Testis (tissue), 2 donors: ENCODE results near the gene PINK1.

Source experiments
- CTCF ChIP-seq, 3 experiments: fragments of 450-650 bp in 2 of 3; fragments of 200-600 bp in 1 of 3; sonication (generic) in 1 of 3; IDR thresholded peaks; one replicate each; pipeline ENCODE4 v1.5.1; 2016 to 2019; ENCODE audit warnings: antibody characterized with exemption in 3 of 3, mild to moderate bottlenecking in 2 of 3, moderate library complexity in 1 of 3
- POLR2A ChIP-seq: fragments of 450-650 bp; IDR thresholded peaks from one replicate; pipeline ENCODE4 v1.6.1; 2017; ENCODE audit warnings: antibody characterized with exemption, mild to moderate bottlenecking, moderate library complexity

GRCh38 chr1:20643080-20643479 is 9.8 kb downstream of the PINK1 start:
- no peak for TF ChIP-seq CTCF (IDR thresholded peaks at IDR 0.05)
- TF ChIP-seq POLR2A, result no peak
